VCaP (cell line): ENCODE data around the gene PRKCB.

Experiments used
- H3K27ac ChIP-seq: fragments of 450-650 bp; 2 replicates; pipeline ENCODE4 v1.5.1; 2017
- CTCF ChIP-seq: fragments of 450-650 bp; conservative IDR thresholded peaks from 2 replicates; pipeline ENCODE4 v1.5.1; 2017; ENCODE audit warnings: mild to moderate bottlenecking, moderate library complexity

PRKCB gene

GRCh38 chr16:23879735-23880373 is 44.1 kb downstream of the PRKCB start:
- no peak for TF ChIP-seq CTCF
- H3K27ac ChIP-seq = no peak overlapping the region

- no peak for TF ChIP-seq CTCF
- no peak overlapping the region for H3K27ac ChIP-seq
Observed at GRCh38 chr16:23889189-23889588, 53.4 kb downstream of the PRKCB start.

- TF ChIP-seq CTCF = no peak
- H3K27ac ChIP-seq = no peak overlapping the region
Observed at GRCh38 chr16:23893986-23894385, 58.2 kb downstream of the PRKCB start.

GRCh38 chr16:23895052-23895451 is 59.3 kb downstream of the PRKCB start:
- no peak overlapping the region for H3K27ac ChIP-seq

GRCh38 chr16:23896832-23897821 is 61.3 kb downstream of the PRKCB start:
- no peak for TF ChIP-seq CTCF
- no peak overlapping the region for H3K27ac ChIP-seq

More at GRCh38 chr16:23895052-23895451, 59.3 kb downstream of the PRKCB start:
- no peak for TF ChIP-seq CTCF

GRCh38 chr16:23898682-23899430 is 63.1 kb downstream of the PRKCB start:
- H3K27ac ChIP-seq = no peak overlapping the region
- no peak for TF ChIP-seq CTCF

- no peak overlapping the region for H3K27ac ChIP-seq
- TF ChIP-seq CTCF = no peak
Observed at GRCh38 chr16:23899869-23900268, 64.1 kb downstream of the PRKCB start.
